Neural cell (in vitro differentiated cells): ENCODE results near the gene UBAP2L. TPM values are rescaled to one million over a fixed set of nuclear protein-coding genes. Genes with fewer than 3 reads are reported as not detected.

Experiments
- polyA plus RNA-seq: library from polyadenylated mRNA; depleted of rRNA; stranded (reverse); fragments of >200 nt; gene quantifications from 2 replicates; pipeline ENCODE4 v1.2.3, GENCODE V29; 2014
- small RNA-seq, 3 experiments: library from RNA; depleted of rRNA; stranded (forward); fragments of <200 nt; gene quantifications; one replicate each; pipeline ENCODE3, GENCODE V24; 2012

UBAP2L gene
- polyA plus RNA-seq, 1 donor from 2014 or later, result 44.7 TPM

Small RNA genes lying within 50 kb of the gene (small RNA-seq; reads per million reads assigned to genes)
- 128 to 397 (median 396) reads per million in 3 experiments for gene MIR190B
- 0 reads per million in 3 experiments for gene RF00273
- 0 reads per million in 3 experiments for gene RNU6-121P
- 0 reads per million in 3 experiments for gene RNU6-239P
- 0 reads per million in 3 experiments for gene SNORA58B

Other genes with a start within 250 kb of the UBAP2L start
- 257 and 265 TPM in 2 replicates for gene JTB, start 243.3 kb upstream of the UBAP2L start, polyA plus RNA-seq
- 0.53 TPM in 1 of 2 replicates, not detected in the other for gene RAB13, start 234.6 kb upstream of the UBAP2L start, polyA plus RNA-seq
- gene RPS27, start 230.2 kb upstream of the UBAP2L start, polyA plus RNA-seq, result 2,047 and 2,235 TPM in 2 replicates
- 0.09 TPM in 1 of 2 replicates, not detected in the other for gene NUP210L, start 65.9 kb upstream of the UBAP2L start, polyA plus RNA-seq
- gene TPM3, start 28.9 kb upstream of the UBAP2L start, polyA plus RNA-seq, result 339 and 356 TPM in 2 replicates
- gene CFAP141, start 14.6 kb upstream of the UBAP2L start, polyA plus RNA-seq, result not detected in 2 replicates
- gene HAX1, start 51.7 kb downstream of the UBAP2L start, polyA plus RNA-seq, result 126 and 155 TPM in 2 replicates
- gene AQP10, start 100.1 kb downstream of the UBAP2L start, polyA plus RNA-seq, result not detected in 2 replicates
- 71.3 and 86.9 TPM in 2 replicates for gene ATP8B2, start 104.6 kb downstream of the UBAP2L start, polyA plus RNA-seq
- gene IL6R, start 184.4 kb downstream of the UBAP2L start, polyA plus RNA-seq, result not detected in 2 replicates